ENCODE measurements around the gene LIME1.

The LIME1 gene

GRCh38 chr20:63751471-63752271, 15.2 kb downstream of the LIME1 start:
- no peak for DNase-seq

GRCh38 chr20:63752411-63753101, 16.1 kb downstream of the LIME1 start:
- no peak for DNase-seq

DNA sequence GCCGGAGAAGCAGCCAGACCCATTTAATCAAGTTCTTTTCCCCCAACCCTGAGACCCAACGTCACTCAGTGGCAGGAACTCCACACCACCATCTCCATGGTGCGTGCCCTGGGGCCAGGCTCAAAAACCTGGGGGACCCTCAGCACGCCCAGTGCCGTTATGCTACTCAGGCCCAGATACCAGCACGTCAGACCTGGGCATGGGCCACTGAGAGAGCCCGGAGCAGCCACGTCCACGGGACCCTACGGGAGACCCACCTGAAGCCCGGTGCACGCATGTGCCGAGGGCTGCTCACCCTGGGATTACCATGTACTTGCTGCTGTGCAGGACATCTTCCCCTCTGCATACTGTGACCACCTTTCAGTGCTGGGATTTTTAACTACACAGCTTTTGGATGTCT, 16.9 kb downstream of the LIME1 start:
- DNase-seq = no peak

DNA sequence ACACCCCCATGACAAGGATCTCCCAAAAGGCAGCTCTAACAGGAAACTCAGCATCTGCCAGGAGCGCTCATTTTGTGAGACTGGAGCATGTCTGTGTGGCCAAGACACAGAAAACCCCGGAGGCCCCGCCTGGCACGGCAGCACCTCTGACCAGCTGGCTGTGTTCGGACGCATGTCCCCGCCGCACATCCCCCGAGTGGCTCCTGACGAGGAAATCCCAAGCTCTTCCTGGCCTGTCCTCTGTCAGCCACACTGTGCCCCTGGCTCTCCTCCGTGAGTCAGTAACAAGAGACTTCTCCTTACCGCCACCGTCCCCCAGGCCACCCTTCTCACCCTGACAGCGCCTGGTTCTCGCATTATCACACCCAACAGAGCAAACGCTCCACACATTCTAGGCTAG, 17.5 kb downstream of the LIME1 start:
- no peak for DNase-seq

DNA sequence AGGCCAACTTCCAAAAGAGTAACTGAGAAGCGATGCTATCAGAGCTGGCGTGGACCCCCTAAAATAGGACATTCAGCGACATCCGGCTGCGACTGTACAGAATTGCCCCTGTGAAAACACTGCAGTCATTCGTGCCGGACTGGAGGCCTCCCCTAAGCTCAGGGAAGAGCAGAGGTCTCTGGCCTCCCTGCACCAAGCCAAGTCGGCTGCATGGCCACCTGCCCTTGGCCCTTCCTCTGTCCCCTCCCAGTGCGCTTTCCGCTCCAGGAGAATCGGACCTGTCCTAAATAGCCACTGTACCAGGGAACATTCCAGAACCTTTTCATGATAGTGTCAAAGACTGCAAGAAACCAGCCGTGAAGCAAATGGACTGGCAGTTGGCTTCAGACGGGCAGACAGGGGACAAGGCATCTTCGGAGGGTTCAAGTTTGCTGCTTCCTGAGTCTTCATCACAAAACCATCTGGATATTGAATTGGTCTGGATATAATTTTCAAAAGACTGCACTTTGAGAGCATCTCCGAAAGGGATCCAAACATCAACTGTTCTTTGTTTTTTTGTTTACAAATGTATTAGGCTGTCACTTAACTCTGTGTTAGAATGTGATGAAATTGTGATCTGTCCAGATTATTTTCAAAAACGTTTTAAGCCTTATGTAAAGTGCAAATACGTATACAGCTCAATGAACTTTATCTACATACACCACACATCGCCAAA, 19.6 kb downstream of the LIME1 start:
- DNase-seq = no peak

GRCh38 chr20:63756648-63756991, 20.2 kb downstream of the LIME1 start:
- DNase-seq = no peak

GRCh38 chr20:63758152-63758551, 21.7 kb downstream of the LIME1 start:
- no peak for DNase-seq

DNA sequence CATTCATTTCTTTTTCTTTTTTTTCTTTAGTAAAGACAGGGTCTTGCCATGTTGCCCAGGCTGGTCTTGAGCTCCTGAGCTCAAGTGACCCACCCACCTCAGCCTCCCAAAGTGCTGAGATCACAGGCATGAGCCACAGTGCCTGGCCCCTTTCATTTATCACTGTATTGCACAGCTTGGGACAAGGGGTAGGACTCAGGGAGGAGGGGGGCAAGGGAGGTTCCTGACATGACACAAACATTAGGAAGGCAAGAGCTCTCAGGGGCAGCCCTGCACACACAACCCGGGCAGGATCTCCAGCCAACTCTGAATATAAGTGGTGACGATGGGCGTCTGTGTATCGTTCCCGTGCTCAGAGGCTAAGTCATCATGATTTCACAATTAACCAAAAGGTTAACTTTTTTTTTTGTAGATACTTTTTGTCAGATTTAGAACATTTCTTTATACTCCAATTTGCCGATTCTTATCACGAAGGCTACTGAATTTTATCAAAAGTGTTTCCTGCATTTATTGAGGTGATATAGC, 23.0 kb downstream of the LIME1 start:
- no peak for DNase-seq

- no peak for DNase-seq
Observed at GRCh38 chr20:63765082-63765873, 28.8 kb downstream of the LIME1 start.

DNA sequence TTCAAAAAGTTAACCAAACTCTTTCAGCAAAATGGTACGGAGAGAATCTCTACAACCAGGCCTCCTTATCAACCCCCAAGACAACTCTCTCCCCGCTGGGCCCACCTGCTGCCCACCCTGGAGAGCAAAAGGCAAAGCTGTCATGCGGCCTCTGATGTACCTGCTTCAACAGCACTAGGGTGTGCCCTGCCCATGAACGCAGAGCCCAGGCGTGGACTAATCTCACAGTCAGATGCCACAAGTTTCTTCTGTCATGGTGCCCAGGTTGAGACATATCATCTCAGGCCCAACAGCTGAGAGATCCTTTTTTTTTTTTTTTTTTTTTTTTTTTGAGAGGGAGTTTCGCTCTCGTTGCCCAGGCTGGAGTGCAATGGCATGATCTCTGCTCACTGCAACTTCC, 29.4 kb downstream of the LIME1 start:
- DNase-seq = no peak

DNA sequence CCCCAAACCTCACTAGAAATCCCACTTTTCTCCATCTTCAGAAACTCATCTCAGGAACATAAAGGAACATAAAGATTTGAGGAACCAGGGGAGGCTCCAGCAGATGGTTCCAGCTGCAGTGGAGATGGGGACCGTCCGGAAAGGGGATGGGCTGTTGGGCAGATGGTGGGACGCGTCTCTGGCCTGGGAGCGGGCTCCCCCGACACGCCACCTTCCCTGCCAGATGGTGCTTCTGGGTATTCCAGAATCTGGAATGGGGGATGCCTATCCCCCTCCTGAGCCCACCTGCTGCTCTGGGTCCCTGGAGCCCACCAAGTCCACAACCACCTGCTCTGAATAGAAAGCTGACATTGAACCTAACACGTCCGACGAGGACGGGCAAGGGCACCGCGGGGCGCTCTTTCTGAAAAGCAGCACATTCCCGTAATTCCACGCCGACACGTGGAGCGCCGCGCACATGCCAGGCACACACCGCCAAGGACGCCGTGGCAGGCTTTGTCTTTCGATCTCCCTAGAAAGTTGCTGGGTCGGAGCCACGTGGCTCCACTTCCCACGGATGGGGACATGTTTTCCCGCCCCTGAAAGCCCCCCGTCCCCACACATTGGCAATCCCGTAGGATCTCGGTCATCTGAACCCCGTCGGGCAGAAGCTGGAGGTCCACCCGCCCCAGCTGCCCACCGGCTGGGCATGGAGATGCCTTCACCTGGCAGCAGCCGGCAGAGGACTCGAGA, 30.4 kb downstream of the LIME1 start:
- no peak for DNase-seq

DNA sequence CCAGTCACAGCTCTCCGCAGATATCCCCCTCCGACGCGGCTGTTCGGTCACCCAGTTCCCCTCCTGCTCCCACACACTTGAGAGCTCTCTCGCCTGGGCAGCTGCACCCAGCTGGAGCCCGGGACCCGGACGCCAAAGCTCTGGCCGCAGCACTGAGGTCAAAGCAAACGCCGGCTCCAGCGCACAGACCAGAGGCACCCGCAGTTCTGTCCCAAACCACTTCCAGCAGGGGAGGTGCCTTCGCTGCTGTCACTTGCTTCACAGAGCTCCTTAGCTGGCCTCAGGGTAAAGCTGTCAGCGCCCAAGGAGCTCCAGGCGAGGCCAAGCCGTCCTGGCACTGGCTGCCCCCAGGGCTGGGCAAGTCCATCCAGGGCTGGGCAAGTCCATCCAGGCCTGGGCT, 31.0 kb downstream of the LIME1 start:
- DNase-seq = no peak

DNA sequence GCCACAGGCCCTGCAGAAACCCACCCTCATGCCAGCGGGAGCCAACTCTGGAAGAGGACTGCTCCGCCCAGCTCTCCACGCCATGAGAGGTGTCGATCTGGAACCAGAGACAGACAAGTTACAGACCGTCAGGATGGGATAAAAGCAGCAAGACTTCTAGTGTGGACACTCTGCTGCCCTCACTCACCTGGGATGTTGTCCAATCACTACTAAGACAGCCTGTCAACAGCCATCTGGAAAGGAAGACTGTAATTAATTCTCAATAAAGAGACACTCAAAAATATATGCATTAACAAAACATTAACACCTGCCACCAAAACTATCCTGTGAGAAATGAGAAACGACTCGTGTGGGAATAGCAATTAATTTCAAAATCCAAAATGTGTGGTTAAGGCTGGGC, 31.4 kb downstream of the LIME1 start:
- DNase-seq = no peak

DNA sequence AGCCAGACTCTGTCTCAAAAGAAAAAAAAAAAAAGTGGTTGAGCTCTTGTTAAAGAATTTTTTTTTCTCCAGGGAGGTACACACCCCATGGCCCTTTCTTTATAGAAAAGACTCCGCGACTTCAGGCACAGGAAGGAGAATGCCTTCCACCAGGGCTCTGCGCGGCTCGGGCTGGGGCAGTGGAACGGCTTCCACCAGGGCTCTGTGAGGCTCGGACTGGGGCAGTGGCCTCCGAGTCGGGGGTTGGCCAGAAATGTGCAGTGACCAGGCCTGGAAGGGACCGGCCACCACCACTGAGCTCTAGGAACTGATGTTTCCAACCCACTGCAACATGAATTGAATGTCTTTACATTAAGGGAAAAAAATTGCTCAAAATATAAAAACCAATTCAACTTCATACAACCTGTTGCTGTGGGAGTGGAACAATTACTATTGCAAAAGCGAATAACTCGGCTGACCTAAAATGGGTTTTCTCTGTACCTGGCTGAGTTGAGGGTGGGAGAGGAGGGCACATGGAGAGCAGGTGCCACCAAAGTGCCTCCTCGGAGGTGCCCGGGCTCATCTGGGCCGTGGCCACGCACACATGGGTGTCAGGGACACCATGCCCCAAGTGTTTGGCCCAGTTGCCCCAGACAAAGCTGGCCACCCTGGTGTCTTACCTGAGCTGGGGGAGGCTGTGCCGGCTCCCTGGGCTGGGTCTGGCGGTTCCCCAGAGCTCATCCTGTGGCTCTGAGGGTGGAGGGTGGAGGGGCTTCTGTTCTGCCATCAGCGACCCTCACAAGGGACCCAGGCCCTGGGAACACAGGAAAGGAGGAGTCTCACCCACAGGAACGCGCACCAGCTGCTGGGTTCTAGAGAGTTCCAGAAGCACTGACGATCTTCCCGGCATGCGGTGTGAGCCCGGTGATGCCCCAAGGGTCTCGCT, 32.4 kb downstream of the LIME1 start:
- no peak for DNase-seq

DNA sequence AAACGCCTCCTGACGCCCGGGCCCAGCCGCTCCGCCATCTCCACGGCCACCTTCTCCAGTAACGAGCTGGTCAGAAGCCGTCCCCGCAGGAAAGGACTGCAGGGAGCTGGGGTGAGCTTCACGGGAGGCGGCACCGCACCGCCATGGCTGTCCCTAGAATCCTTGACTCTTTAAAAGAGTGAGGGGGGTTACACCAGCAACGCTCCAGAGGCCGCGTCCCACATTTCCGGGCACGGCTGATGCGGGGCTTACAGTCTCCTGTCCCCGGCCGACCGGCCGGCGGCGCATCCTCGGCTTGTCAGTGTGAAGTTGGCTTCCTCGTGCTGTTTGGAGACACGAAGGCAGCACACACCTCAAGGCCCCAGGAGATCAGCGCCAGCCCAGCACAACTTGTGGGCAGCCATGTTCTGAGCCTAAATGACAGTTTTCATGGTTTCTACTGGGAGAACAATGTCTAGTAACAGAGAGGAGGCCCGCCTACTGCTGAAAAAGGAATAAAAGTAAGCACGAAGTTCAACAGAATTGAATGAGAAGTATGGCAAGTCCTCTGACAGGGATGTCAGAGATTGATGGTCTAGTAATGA, 33.5 kb downstream of the LIME1 start:
- DNase-seq = no peak

DNA sequence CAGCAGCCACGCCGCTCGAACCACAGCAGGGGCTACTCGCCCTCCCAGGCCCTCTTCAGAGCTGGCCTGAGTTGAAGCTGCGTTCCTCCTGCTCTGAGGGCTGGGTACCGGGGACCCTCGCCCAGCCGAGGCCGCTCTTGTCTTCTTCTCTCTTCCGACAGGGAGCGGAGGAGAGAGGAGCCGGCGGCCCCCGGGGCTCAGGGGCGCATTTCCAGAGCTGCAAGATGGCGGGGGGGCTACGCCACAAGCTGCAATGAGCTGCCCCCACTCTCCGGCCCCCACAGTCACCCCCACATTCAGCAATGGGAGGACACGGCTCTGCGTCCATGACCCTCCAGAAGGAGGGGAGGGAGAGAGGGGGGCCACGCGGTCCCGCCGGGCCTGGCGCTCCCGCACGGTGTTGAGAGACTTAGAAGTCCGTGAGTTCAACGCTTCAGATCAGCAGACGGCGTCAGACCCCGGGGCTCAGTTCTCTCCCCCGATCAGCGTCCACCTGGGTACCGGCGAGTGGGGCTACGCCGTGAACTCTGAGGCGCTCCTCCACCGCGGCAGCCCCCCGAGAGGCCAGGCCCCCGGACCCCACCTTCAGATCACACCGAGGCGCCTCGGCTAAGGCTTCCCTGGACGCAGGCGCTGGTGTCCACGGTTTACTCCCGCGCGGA, 34.7 kb downstream of the LIME1 start:
- no peak for DNase-seq

DNA sequence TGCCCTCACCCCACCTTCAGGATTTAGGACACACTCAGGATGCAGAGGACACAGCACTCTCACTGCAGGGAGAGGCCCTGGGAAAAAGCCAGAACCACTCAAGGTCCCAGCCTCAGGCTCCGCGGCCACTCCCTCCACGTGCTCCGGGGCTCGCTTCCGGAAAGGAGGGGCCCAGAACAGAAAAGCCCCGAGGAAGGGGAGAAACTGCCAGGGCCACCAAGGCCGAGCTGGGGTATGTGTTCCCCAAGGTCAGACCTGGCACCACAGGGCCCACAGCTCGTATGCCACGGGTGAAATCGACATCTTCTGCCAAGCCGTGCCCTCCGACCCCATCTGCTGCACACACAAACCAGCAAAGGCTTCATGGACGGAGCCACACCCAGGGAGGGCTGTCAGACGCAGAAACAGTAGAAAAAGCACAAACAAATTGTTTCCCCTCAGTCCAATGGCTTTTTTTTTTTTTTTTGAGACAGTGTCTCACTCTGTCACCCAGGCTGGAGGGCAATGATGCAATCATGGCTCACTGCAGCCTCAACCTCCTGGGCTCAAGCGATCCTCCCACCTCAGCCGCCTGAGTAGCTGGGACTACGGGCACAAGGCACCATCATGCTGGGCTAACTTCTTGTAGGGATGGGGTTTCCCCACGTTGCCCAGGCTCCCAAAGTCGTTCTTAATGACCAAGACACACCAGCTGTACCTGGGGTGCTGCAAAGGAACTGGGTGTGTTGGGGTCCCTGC, 36.5 kb downstream of the LIME1 start:
- DNase-seq = no peak

DNA sequence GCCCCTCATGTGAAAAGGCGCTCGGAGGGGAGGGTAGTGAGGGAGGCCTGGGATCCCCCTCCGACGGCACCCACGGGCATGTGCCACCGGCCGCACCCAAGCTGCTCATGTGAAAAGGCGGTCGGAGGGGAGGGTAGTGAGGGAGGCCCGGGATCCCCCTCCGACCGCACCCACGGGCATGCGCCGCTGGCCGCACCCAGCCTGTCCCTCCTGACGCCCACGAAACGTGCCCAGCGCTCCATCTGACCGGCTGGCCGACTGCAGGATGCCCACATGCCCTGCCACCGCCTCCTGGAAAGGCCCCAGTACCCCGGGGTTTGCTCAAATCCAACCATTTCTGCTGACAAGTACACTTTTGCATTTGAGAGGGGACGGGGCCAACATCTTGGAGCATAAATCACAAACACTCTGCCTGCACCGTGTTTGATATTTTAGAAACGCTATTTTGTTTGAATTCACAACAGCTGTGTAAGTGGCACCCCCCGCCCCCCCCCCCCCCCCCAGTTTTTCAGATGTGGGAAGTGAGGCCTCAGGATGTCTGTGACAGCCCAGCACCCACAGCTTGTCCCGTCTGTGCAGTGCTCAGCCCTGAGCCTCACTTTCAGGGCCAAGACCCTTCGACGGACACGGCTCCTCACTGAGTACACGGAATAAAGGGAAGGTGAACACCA, 37.2 kb downstream of the LIME1 start:
- no peak for DNase-seq

DNA sequence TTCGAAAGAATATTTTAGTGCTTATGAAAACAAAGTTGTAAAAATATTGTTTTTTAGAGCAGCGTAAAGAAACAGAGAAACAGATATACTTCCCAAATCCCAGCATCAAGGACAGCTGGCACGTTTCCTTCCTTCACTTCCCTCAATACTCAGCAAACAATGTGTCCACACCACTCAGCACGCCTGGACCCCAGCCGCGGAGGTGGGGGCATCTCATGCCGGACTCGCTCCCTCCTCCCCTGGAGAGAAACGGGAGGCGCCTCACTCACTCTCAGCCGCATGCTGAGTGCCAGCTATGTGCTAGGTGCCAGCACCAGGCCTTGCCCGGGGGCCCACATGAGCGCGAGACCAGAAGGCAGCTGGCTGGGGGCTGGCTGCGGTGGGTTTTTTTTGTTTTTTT, 37.8 kb downstream of the LIME1 start:
- DNase-seq = no peak
